GM21528 (cell line): ENCODE results near the gene TCF25.
A peak's percentile ranks its signal among the peaks of the same experiment; 100 is the strongest.

Source experiments
- ATAC-seq: cut with Tn5 transposase; IDR thresholded peaks from one replicate; pipeline ENCODE4 v1.9.1; 2021; ENCODE audit warnings: mild to moderate bottlenecking, moderate library complexity; ENCODE audit not compliant: unreplicated experiment, low FRiP score

TCF25 gene

DNA sequence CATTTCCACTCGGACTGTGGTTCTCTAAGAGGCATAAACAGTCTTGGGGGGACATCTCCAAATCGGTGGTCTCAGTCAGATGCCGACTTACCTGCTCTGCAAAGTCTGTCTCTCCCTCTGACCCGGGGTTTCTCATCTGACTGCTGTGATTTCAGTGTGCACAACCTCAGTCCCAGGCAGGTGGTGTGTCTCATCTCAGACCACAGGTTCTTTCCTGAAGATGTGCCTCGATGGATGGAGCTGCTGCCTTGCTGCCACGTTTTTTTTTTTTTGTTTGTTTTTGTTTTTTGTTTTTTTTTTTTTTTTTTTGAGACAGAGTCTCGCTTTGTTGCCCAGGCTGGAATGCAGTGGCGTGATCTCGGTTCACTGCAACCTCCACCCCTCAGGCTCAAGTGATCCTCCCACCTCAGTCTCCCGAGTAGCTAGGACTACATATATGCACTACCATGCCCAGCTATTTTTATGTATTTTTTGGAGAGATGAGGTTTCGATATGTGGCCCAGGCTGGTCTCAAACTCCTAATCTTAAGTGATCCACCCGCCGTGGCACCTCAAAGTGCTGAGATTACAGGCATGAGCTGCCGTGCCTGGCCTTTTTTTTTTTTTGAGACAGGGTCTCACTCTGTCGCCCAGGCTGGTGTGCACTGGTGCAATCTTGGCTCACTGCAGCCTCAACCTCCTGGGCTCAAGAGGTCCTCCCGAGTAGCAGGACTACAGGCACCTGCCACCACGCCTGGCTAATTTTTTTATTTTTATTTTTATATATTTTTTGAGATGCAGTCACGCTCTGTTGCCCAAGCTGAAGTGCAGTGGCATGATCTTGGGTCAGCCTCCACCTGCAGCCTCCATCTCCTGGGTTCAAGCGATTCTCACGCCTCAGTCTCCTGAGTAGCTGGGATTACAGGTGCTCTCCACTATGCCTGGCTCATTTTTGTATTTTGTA is 29.7 kb upstream of the TCF25 start:
- ATAC-seq = no peak

DNA sequence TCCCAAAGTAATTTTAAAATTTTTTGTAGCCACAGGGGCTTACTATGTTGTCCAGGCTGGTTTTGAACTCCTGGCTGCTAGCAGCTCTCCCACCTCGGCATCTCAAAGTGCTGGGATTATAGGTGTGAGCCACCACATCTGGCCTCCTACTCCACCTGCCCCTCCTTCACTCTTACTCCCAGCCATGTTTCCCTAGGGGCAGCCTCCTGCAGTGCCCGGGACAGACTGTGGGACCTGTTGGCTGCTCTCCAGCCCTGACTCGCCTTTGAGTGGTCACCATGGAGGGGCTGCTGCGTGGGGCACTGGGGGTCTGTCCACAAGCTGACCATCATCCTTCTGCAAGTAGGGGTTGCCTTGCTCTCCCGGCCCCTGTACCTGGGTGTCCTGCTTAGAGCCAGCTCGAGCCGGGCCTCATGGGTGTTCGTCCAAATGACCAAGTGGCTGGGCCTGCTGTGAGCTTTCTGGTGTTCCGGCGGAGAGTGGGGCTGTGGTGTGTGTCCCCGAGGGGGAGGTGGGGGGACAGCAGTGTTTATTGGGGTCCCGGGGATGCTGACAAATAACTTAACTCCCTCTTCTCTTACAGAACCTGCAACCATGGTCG is 28.6 kb upstream of the TCF25 start:
- no peak for ATAC-seq

DNA sequence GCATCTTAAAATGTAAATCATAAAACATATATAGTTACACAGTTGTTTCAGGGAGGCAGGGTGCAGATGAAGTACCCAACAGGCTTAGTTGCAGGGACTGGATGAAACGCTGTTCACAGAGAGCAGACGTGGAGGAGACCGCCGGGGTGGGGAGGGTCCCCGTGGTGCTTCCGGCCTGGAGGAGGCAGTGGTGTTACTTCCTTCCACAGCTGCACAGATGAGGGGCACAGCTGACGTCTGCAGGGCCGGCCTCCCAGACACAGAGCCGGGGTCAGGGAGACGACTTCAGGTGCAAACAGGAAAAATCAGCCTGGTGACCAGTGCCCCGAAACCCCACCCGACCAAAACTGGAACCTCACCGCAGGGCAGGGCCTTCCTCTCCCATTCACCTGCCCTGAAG is 28.0 kb upstream of the TCF25 start:
- no peak for ATAC-seq

DNA sequence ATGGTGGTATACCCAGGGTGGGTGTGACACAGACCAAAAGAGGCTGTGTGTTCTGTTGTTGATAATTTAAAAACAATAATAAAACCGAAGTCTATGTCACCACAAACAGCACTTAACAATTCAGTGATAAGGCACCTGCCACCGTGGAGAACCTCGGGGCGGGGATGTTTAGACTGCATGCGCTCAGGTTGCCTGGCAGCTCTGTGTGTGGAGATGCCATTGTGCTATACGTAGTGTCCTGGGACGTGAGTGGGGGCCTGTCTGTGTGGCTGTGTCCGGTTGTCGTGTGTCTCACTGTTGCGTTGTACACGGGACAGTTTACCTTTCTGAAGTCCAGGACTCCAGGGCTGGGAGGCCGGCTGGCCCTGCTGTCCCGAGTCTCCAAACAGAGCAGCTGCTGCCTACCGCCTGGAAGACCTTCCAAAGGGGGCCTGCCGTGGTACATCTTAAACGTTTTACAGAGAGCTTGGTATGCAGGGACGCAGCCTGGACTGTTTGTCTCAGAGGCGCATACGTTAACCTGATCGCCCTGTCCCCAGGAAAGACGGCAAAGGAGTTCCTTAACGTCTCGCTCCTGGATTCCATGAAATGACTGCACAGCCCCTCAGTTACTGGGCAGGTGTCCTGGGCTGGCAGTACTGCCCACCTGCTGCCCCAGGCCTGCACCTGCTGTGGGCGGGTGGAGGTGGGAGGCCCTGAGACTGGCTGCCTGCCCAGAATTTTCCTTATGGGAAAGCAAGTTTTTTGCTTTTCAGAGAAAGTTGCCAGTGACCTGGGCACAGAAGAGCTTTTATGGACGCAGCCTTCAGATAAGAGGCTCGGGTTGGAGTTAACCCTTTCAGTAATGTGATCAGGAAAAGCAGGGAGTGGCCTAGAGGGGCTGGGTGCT is 26.1 kb upstream of the TCF25 start:
- no peak for ATAC-seq

DNA sequence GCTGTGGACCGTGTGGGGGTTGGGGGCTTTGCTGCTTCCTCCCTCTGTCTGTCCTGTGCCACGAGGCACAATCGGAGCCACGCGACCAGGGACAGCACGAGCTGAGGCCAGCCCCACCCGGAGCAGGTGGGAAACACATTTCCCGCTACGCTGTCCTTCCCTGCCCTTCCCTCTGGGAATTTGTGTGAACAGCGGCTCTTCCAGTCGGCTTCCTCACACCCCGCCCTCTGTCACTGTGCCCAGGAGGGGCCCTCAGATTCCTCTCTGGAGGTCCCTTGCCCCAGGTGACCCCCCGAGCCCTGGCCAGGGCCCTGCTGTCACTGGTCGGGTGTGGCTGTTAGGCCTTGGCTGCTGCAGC is 25.5 kb upstream of the TCF25 start:
- no peak for ATAC-seq

DNA sequence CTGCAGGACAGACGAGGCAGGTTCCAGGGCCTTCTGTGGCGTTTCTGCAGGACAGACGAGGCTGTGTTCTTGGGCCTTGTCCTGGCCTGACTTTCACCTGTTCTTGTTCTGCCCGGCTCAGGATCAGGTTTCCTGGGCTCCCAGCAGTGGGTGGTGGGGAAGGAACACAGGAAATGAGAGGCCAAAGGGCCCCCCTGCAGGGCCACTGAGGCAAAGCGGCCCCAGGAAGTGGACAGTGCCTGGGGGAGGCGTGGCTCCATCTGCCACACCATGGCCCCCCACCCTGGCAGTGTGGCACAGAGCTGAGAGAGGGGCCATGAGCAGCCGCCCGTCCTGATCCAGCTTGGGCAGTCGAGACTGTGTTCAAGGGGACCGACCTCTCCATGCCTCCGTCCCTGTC is 24.4 kb upstream of the TCF25 start:
- no peak for ATAC-seq

DNA sequence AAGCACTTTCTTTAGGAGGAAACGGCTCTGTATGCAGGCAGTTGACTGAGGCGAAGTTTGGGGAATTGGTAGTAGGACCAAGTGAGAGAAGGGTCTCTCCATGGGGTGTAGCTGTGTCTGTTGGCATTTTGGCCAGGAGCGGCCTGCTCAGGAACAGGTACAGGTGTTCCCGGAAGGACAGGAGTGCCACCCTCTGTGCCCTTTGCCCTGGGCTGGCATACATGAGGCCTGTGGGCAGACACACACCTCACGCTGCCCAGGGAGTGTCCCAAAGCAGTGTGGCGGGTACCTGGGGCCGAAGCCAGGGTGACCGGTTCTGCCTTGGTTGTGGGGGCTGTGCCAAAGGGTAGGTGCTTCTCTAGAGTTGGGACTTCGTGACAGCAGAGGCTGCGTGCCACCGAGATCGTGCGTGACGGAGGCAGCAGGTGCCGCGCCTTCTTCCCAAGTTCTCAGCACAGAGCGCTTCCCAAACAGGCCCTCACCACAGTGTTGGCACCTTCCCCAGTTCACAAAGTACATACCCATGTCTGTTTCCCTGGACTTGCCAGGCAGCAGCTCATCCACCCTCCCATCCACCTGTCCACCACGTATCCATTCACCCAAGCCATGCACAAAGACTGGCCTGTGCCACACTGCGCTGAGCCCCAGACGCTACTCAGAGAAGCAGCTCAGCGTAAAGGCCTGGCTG is 19.9 kb upstream of the TCF25 start:
- ATAC-seq = no peak

DNA sequence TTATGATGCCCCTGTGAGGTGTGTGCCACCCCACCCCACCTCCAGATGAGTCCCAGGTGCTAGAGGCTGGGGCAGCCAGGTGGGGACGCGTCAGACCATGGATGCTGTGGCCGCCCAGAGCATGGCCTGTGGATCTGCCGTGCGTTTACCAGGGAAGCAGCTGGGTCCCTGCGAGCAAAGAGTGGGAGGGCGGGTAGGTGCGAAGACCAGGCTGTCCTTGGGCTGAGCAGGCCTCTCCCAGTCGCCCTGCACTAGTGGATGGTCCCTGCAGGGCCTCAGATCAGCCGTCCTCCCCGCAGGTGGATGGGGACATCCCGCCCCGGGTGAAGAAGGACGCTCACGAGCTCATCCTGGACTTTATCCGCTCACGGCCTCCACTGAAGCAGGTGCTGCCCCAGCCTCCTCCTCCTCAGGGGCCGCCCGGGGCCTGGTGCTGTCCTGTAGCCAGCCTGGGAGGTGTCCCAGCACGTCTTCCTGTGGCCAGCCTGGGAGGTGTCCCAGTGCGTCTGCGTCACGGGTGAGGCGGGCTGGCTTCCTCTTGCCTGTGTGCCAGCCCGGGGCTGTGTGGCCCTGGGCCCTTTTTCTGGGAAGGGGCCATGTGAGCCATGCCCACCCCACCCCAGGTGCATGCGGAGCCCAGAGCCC is 18.0 kb upstream of the TCF25 start:
- no peak for ATAC-seq

DNA sequence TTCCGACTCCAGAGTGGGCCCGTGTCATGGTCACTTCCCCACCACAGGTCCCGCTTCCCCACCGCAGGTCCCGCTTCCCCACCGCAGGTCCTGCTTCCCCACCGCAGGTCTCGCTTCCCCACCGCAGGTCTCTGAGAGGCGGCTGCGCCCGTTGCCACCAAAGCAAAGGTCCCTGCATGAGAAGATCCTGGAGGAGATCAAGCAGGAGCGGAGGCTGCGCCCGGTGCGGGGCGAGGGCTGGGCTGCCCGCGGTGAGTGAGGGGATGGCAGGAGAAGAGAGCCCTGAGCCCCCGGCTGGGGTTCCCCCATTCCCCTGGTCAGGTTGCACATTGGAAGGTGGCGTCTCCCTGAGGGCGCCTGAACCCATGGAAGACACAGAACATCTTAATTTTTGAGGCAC is 17.4 kb upstream of the TCF25 start:
- no peak for ATAC-seq

DNA sequence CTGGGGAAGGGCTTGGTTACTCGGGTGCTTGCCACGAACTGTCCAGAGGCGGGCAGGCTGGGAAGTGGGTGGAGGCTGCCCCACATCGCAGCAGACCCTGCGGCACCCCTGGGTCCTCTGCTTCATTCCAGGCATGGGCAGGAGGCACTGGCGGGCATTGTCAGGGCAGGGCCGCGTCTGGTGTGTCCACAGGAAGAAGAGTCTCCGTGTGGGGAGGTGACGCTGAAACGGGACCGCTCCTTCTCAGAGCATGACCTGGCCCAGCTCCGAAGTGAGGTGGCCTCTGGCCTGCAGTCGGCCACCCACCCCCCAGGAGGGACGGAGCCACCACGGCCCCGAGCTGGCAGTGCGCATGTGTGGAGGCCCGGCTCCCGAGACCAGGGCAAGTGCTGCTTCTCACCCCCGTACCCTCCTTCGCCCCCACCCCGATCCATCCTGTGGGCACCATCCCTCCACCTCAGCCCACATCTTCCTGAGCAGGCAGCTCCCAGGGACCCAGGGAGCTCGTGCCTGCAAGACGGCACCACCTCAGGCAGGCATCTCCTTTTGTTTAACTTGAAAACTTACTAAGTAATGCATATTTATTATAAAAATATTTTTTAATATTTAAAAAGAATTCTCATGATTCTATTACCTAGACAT is 14.3 kb upstream of the TCF25 start:
- ATAC-seq = no peak

DNA sequence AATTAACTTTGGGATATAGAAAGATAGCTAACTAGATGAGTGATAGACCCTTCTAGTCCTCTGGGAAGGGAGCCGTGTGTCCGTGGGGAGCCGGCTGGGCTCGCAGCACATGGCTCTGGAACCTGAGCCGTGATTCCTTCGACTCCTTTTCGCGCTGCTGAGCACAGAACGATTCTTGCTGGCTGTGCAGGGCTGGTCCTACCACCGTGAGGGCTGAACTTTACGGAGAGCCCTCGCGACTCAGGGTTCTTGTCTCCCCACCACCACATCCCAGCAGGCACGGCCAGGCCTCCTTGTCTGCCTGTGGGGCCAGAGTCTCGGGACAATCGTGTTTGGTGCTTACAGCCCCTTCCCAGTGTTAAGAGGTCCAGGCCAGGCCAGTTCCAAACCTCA is 13.8 kb upstream of the TCF25 start:
- ATAC-seq = no peak

DNA sequence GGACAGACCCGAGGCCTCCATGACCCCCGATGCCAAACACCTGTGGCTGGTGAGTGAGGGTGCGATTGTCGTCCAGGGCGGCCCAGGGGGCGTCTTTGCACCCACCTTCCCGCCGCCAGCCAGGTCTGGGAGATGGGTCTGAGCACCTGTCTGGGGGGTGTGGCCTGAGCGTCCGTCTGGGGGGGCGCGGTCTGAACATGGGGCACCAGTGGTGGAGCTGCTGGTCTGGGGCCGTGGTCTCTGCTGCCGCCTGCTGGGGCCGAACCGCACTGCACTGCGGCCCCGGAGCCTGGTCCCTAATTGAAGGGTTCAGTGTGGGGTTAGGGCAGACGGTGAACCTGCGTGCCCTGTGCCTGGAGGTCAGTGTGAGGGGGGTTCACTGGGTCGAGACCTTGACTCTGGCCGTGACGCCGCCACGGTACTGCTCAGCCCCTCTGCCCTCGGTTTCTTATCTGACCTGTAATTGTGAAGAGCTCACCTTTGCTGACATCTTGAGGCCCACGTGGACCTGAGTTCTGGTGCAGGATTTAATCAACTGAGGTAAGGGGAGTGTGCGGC is 12.6 kb upstream of the TCF25 start:
- no peak for ATAC-seq

DNA sequence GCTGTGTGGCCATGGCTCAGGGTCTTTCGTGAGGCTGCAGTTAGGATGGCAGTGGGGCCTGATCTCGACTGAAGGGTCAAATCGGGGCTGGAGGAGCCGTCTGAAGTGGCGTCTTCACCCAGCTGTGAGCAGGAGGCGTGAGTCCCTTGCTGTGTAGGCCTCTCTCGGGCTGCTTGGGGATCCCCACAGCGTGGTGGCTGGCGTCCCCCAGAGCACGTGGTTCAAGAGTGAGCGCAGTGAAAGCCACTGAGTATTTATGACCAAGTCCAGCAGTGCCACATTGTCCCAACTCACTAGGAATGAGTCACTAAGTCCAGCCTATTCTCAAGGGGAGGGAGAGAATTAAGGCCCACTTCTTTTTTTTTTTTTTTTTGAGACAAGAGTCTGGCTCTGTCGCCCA is 11.7 kb upstream of the TCF25 start:
- no peak for ATAC-seq

DNA sequence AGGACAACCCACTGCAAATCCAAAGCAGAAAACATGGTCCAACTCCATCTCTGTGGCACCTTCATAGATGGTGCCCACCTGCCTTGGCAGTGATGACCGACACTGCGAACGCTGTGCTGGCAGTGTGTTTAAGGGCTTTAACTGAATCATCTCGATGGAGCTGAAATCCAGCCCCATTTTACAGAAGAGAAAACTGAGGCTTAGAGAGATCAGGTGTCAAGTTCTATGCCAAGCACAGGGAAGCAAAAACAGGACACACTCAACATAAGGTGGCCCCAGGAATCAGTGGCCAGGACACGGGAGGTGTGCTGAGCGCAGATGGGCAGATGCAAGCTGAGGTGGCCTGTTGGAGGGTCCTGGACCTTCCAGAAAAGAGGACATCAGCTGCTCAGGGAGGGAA is 10.7 kb upstream of the TCF25 start:
- ATAC-seq = no peak

DNA sequence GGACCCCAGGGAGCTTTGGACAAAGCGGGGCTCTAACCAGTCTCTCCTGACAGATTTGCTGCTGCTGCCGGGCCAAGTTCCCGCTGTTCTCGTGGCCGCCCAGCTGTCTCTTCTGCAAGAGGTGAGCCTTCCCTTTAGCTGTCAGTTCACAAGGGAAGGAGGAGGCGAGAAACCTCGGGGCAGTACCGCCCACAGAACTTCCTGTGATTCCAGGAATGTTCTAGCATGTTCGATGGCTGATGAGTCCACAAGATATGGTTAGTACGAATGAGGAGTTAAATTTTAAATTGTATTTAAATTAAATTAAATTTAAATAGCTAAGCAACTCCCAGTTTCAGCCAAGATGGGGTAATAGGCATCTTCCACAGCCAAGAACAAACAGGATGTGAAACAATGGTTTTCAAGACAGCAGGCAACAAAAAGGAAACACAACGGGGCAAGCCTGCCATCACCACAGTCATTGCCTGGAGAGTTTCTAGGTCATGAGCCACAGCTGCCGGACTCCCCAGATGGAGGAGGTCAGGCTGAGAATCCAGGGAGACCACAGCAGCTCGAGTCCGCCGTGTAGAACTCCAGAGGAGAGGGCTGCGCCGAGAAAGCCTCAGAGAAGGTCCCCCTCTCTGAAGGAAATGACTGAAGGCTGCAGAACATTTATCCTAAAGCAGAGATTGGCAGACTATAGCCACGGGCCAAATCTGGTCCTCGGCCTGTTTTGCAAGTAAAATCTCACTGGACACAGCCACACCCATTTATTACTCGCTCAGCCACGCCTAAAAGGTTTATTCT is 9.5 kb upstream of the TCF25 start:
- peak; percentile 74 for ATAC-seq

DNA sequence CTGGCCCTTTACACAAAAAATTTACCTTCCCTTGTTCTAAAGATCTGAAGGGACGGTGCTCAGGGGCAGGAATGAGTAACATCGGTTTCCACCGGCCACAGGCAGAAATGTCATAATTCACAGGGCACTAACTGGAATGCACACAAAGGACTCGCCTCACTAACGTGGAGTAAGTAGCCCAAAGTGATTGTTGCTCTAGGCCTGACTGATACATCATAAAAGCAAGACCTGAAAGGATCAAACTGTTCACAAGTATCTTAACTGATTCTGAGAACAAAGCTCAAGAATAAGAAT is 8.9 kb upstream of the TCF25 start:
- no peak for ATAC-seq

DNA sequence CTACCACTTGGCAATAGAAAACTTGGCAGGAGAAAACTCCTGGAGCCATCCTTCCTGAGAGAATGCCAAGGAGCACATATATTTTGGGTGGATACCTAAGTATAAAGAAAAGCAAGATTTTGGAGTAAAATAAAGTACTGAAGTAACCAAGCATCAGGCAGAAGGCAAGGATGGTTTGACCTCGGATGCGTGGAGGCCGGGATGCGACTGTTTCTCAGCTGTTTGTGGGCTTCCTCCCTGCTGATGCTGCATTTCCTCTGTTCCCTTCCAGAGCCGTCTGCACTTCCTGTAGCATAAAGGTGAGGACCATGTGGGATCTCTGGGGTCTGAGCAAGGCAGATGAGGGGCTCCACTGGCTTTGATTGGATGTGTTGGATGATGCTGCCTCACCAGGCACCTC is 5.5 kb upstream of the TCF25 start:
- ATAC-seq = no peak

DNA sequence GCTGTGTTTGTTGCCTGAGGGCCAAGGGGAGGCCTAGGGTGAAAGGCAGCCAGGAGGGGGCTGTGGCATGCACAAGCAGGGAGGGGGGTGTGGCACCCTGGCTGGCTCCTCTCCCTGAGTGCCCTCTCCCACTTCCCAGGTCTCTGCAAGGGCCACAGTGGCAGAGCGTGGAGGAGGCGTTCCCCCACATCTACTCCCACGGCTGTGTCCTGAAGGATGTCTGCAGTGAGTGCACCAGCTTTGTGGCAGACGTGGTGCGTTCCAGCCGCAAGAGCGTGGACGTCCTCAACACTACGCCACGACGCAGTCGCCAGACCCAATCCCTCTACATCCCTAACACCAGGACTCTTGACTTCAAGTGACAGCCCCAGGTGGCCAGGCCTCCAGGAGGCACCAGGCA is 3.5 kb upstream of the TCF25 start:
- no peak for ATAC-seq

DNA sequence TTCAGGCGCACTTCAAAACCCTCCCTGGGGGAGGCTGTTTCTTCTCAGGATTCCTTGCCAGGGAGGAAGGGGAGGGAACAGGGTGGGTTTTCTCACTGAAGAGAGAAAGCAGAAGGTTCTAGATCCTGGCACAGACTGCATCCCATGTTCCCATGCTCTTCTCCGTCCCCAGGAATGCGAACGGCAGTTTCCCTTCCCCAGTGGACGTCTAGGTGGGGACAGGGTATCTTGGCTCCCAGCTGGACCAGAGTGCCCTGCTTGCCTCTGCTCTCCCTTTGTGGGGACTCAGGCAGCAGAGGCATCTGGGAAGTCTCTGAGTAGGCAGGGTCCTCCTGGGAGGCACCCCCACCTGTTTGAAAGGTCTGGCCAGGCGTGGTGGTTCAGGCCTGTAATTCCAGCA is 3.0 kb upstream of the TCF25 start:
- no peak for ATAC-seq
